Body of pancreas (tissue), 4 donors: ENCODE data around the gene GALNT2.

Source experiments
- CTCF ChIP-seq, 7 experiments: fragments of 450-650 bp in 4 of 7; fragments of 200-600 bp in 3 of 7; sonication (generic) in 3 of 7; IDR thresholded peaks; one replicate each; pipeline ENCODE4 v1.5.1; 2016 to 2019; ENCODE audit warnings: antibody characterized with exemption in 7 of 7
- POLR2A ChIP-seq, 3 donors: fragments of 450-650 bp; IDR thresholded peaks; one replicate each; pipeline ENCODE4 v1.6.1; 2016; ENCODE audit warnings: antibody characterized with exemption in 3 of 3, mild to moderate bottlenecking in 2 of 3

- no peak for TF ChIP-seq CTCF (IDR thresholded peaks at IDR 0.05)
- TF ChIP-seq POLR2A (IDR thresholded peaks at IDR 0.05), result no peak
Observed at GRCh38 chr1:230048322-230048721, 18.7 kb upstream of the GALNT2 start.
